Astrocyte (in vitro differentiated cells and primary cell): ENCODE measurements around the gene JMJD1C.

Experiments
- EZH2 ChIP-seq: IDR thresholded peaks from 2 replicates; pipeline ENCODE4 v1.6.1; 2012; ENCODE audit warnings: mild to moderate bottlenecking, low read length, inconsistent platforms; ENCODE audit not compliant: insufficient read depth
- TF ChIP-seq, protein P1 (sequence below): IDR thresholded peaks from 2 replicates; pipeline ENCODE4 v1.5.1; 2011; ENCODE audit warnings: low read depth, mild to moderate bottlenecking, inconsistent platforms, low read length, moderate library complexity; ENCODE audit not compliant: insufficient read depth

DNA sequence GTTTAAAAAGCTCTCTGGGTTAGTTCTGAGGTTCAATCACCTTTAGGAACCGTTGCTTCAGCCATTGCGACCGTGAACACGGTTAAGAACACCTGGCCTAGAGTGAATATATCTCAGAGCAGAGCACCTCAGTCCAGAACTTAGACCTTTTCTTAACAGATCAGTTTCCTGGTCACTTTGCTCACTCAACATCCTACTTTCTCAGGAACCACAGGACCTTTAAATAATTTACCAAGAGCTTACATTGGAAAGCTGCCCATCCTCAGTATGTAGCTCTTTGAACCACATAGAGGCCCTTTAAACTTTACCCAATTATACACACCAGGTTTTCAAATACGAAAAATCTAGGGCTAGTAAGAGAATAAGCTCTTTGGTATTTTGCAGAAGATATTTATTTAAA lies 179.4 kb downstream of the JMJD1C start:
- TF ChIP-seq, protein P1, sequence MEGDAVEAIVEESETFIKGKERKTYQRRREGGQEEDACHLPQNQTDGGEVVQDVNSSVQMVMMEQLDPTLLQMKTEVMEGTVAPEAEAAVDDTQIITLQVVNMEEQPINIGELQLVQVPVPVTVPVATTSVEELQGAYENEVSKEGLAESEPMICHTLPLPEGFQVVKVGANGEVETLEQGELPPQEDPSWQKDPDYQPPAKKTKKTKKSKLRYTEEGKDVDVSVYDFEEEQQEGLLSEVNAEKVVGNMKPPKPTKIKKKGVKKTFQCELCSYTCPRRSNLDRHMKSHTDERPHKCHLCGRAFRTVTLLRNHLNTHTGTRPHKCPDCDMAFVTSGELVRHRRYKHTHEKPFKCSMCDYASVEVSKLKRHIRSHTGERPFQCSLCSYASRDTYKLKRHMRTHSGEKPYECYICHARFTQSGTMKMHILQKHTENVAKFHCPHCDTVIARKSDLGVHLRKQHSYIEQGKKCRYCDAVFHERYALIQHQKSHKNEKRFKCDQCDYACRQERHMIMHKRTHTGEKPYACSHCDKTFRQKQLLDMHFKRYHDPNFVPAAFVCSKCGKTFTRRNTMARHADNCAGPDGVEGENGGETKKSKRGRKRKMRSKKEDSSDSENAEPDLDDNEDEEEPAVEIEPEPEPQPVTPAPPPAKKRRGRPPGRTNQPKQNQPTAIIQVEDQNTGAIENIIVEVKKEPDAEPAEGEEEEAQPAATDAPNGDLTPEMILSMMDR = no peak
- no peak for TF ChIP-seq EZH2
